HEK293T (cell line): ENCODE results near the gene CIROP.

Experiments used
- CTCF ChIA-PET: fragments of 350-600 bp; formaldehyde crosslinking; extraction: SDS; loops from one replicate; lab custom pipeline; 2021; ENCODE audit warnings: antibody characterized with exemption, inconsistent platforms; lab: Yijun Ruan, JAX
- POLR2A ChIA-PET: fragments of 350-600 bp; formaldehyde crosslinking; extraction: SDS; loops from one replicate; lab custom pipeline; 2020; ENCODE audit warnings: antibody characterized with exemption, inconsistent platforms; lab: Yijun Ruan, JAX
- DNase-seq: peaks from one replicate; pipeline ENCODE4 v3.0.0; 2012; ENCODE audit warnings: mixed read lengths; ENCODE audit errors: extremely low spot score
- ARNT ChIP-seq: fragments of 450-650 bp; IDR thresholded peaks from 2 replicates; pipeline ENCODE4 v1.6.1; 2017; ENCODE audit warnings: mild to moderate bottlenecking
- BHLHE40 ChIP-seq: fragments of 450-650 bp; IDR thresholded peaks from 2 replicates; pipeline ENCODE4 v1.6.1; 2016; ENCODE audit warnings: mild to moderate bottlenecking, moderate library complexity, borderline replicate concordance
- CTBP1 ChIP-seq: fragments of 450-650 bp; IDR thresholded peaks from 2 replicates; pipeline ENCODE4 v1.6.1; 2016; ENCODE audit warnings: borderline replicate concordance
- ELF4 ChIP-seq: fragments of 450-650 bp; IDR thresholded peaks from 2 replicates; pipeline ENCODE4 v1.6.1; 2017; ENCODE audit warnings: antibody characterized with exemption
- FOXA1 ChIP-seq: fragments of 450-650 bp; IDR thresholded peaks from 2 replicates; pipeline ENCODE4 v1.6.1; 2016; ENCODE audit warnings: mild to moderate bottlenecking
- FOXK2 ChIP-seq: fragments of 450-650 bp; IDR thresholded peaks from 2 replicates; pipeline ENCODE4 v1.6.1; 2016; ENCODE audit warnings: mild to moderate bottlenecking
- FOXM1 ChIP-seq: fragments of 450-650 bp; IDR thresholded peaks from 2 replicates; pipeline ENCODE4 v1.6.1; 2017; ENCODE audit warnings: mild to moderate bottlenecking, borderline replicate concordance
- L3MBTL2 ChIP-seq: fragments of 450-650 bp; conservative IDR thresholded peaks from 2 replicates; pipeline ENCODE4 v1.6.1; 2016; ENCODE audit warnings: mild to moderate bottlenecking
- LEF1 ChIP-seq: fragments of 450-650 bp; IDR thresholded peaks from 2 replicates; pipeline ENCODE4 v1.6.1; 2017; ENCODE audit warnings: mild to moderate bottlenecking, borderline replicate concordance
- NFRKB ChIP-seq: fragments of 450-650 bp; IDR thresholded peaks from 2 replicates; pipeline ENCODE4 v1.6.1; 2016; ENCODE audit warnings: mild to moderate bottlenecking, moderate library complexity
- PKNOX1 ChIP-seq: fragments of 450-650 bp; IDR thresholded peaks from 2 replicates; pipeline ENCODE4 v1.6.1; 2016
- SP1 ChIP-seq: fragments of 450-650 bp; IDR thresholded peaks from 2 replicates; pipeline ENCODE4 v1.6.1; 2017
- SUZ12 ChIP-seq: fragments of 450-650 bp; IDR thresholded peaks from 2 replicates; pipeline ENCODE4 v1.6.1; 2016; ENCODE audit warnings: mild to moderate bottlenecking
- TARDBP ChIP-seq: fragments of 450-650 bp; IDR thresholded peaks from 2 replicates; pipeline ENCODE4 v1.6.1; 2016
- ZNF384 ChIP-seq: fragments of 450-650 bp; IDR thresholded peaks from 2 replicates; pipeline ENCODE4 v1.6.1; 2016

CIROP gene

GRCh38 chr14:23070262-23071129, 34.3 kb downstream of the CIROP start:
- CTCF ChIA-PET: interaction anchor here (0.6 to 2.1 kb wide), 8 partner anchors 8 to 112 kb away, joined by 3 to 12 read pairs (median 8); partner anchors contain the start of genes ACIN1 and C14orf119
- TF ChIP-seq LEF1 (no peak), ELF4 (no peak), NFRKB (no peak), PKNOX1 (peak; percentile 53), FOXK2 (no peak)
- no peak for DNase-seq
- POLR2A ChIA-PET: interaction anchor here (0.5 to 3.4 kb wide), 7 partner anchors 13 to 92 kb away, joined by 3 to 71 read pairs (median 4); partner anchors contain the start of genes ACIN1, C14orf119 and CDH24

GRCh38 chr14:23069413-23069806, 35.4 kb downstream of the CIROP start:
- CTCF ChIA-PET: interaction anchor here (0.6 to 2.4 kb wide), 33 partner anchors 8 to 517 kb away, joined by 3 to 35 read pairs (median 5); partner anchors contain the start of genes ACIN1, C14orf119, CIROP and HAUS4
- no peak for TF ChIP-seq SUZ12
- no peak for TF ChIP-seq FOXK2
- no peak for TF ChIP-seq ZNF384
- TF ChIP-seq ARNT: no peak
- TF ChIP-seq LEF1: no peak
- no peak for TF ChIP-seq ELF4
- DNase-seq: no peak
- POLR2A ChIA-PET: interaction anchor here (0.7 to 3.4 kb wide), 8 partner anchors 11 to 113 kb away, joined by 3 to 71 read pairs (median 6); partner anchors contain the start of genes ACIN1, C14orf119 and HAUS4

- ChIA-PET CTCF (interaction anchor here (0.6 to 2.4 kb wide), 37 partner anchors 9 to 517 kb away, joined by 3 to 35 read pairs (median 4); partner anchors contain the start of genes ACIN1, C14orf119, CIROP and HAUS4), POLR2A (interaction anchor here (0.7 to 2.0 kb wide), 8 partner anchors 11 to 112 kb away, joined by 3 to 43 read pairs (median 5); partner anchors contain the start of genes ACIN1, C14orf119 and HAUS4)
- no peak for TF ChIP-seq LEF1
- TF ChIP-seq L3MBTL2: peak; percentile 69
- no peak for TF ChIP-seq FOXA1
- TF ChIP-seq BHLHE40: no peak
- TF ChIP-seq SP1: no peak
- peak; percentile 58; the same call in 1 of the 2 replicates for TF ChIP-seq PKNOX1
- no peak for TF ChIP-seq ZNF384
- DNase-seq: peak; percentile 83
These were observed 35.9 kb downstream of the CIROP start for GRCh38 chr14:23068789-23069412.

GRCh38 chr14:23067847-23068788, 36.7 kb downstream of the CIROP start:
- POLR2A ChIA-PET: interaction anchor here (1.0 to 2.0 kb wide), 7 partner anchors 10 to 113 kb away, joined by 3 to 43 read pairs (median 5); partner anchors contain the start of genes ACIN1, C14orf119 and HAUS4
- no peak for TF ChIP-seq NFRKB
- DNase-seq: no peak
- CTCF ChIA-PET: interaction anchor here (0.6 to 2.4 kb wide), 33 partner anchors 9 to 516 kb away, joined by 3 to 35 read pairs (median 5); partner anchors contain the start of genes ACIN1, C14orf119, CIROP and HAUS4

GRCh38 chr14:23066855-23067744, 37.7 kb downstream of the CIROP start:
- ChIA-PET POLR2A (interaction anchor here (1.6 to 2.0 kb wide), 4 partner anchors 28 to 110 kb away, joined by 4 to 43 read pairs (median 5); partner anchors contain the start of genes ACIN1, C14orf119 and HAUS4), CTCF (interaction anchor here (1.0 to 2.4 kb wide), 4 partner anchors 8 to 81 kb away, joined by 3 to 35 read pairs (median 13); partner anchors contain the start of gene ACIN1)
- no peak for DNase-seq
- TF ChIP-seq FOXM1 (no peak), CTBP1 (no peak), SUZ12 (no peak), L3MBTL2 (no peak), FOXK2 (no peak), BHLHE40 (no peak), NFRKB (no peak), SP1 (no peak), FOXA1 (no peak), ARNT (no peak), TARDBP (no peak)
